HCT116 (cell line): ENCODE data around the gene USP3. TPM values are rescaled to one million over a fixed set of nuclear protein-coding genes. Genes with fewer than 3 reads are reported as not detected.
"Not testable (repeated sequence)": the region's sequence is repeated elsewhere in the genome, so short reads cannot be mapped to it uniquely, and the experiment has no call there.

Experiments
- ATAC-seq: fragments of 200-7000 bp; cut with Tn5 transposase; 2 replicates; pipeline ENCODE4 v1.9.1; 2020; ENCODE audit warnings: mild to moderate bottlenecking, moderate library complexity
- BruUV-seq: library from RNA; stranded (reverse); fragments of 400-500 nt; replicated peaks from 2 replicates; lab custom pipeline; 2021; lab: Mats Ljungman, UMichigan
- CTCF ChIA-PET: fragments of 300-600 bp; sonication (Branson Sonifier 250); formaldehyde crosslinking; loops from one replicate; lab custom pipeline; 2021; ENCODE audit warnings: antibody characterized with exemption; lab: Charles Lee
- POLR2A ChIA-PET: fragments of 300-600, 350-600 bp; sonication (Branson Sonifier 250); formaldehyde crosslinking; loops from one replicate; lab custom pipeline; 2021; ENCODE audit warnings: antibody characterized with exemption; lab: Charles Lee
- RAD21 ChIA-PET, 2 experiments: fragments of 300-600 bp; sonication (Branson Sonifier 250); formaldehyde crosslinking; loops; one replicate each; lab custom pipeline; 2023; ENCODE audit warnings: low total read pairs in 2 of 2; ENCODE audit not compliant: uncharacterized antibody in 2 of 2, unreplicated experiment in 2 of 2, low non-redundant PET in 1 of 2; lab: Charles Lee
- DNase-seq: peaks from one replicate; pipeline ENCODE4 v3.0.0-alpha.2; 2010; ENCODE audit warnings: low read depth, low spot score
- H2AFZ ChIP-seq: fragments of 200-600 bp; shearing (Covaris generic), sonication (generic); 2 replicates; pipeline ENCODE4 v1.6.1; 2017; ENCODE audit warnings: low read depth, mixed run types, mixed read lengths, antibody characterized with exemption, low read length; ENCODE audit not compliant: poor library complexity, severe bottlenecking
- H3K27ac ChIP-seq: 2 replicates; pipeline ENCODE4 v1.5.1; 2012; ENCODE audit warnings: low read depth, low read length
- H3K27me3 ChIP-seq: fragments of 200-600 bp; sonication (generic); 2 replicates; pipeline ENCODE4 v1.6.1; 2016; ENCODE audit warnings: mixed run types, low read length, mixed read lengths; ENCODE audit not compliant: insufficient read depth
- H3K36me3 ChIP-seq, 2 experiments: fragments of 200-500 bp in 1 of 2; fragments of 200-600 bp in 1 of 2; sonication (Bioruptor generic) in 1 of 2; sonication (generic) in 1 of 2; 2 replicates each; pipeline versions ENCODE4 v1.5.1 to v1.6.1; 2014 to 2016; ENCODE audit warnings: low read length in 2 of 2, inconsistent platforms in 1 of 2, mixed read lengths in 1 of 2, mixed run types in 1 of 2; ENCODE audit not compliant: insufficient read depth in 2 of 2, control insufficient read depth in 1 of 2
- H3K4me1 ChIP-seq, 2 experiments: fragments of 200-600 bp in 1 of 2; sonication (generic) in 1 of 2; 2 replicates each; pipeline versions ENCODE4 v1.5.1 to v1.6.1; 2012 to 2017; ENCODE audit warnings: low read length in 2 of 2, inconsistent platforms in 1 of 2, mild to moderate bottlenecking in 1 of 2, mixed read lengths in 1 of 2, mixed run types in 1 of 2, moderate library complexity in 1 of 2; ENCODE audit not compliant: insufficient read depth in 2 of 2, control insufficient read depth in 1 of 2
- H3K4me2 ChIP-seq: fragments of 200-600 bp; sonication (generic); 2 replicates; pipeline ENCODE4 v1.6.1; 2017; ENCODE audit warnings: mixed run types, low read length, mixed read lengths
- H3K4me3 ChIP-seq, 2 experiments: fragments of 200-600 bp in 1 of 2; sonication (generic) in 1 of 2; replicated peaks in 1 of 2; 2 replicates each; pipeline ENCODE4 v1.5.1; 2011 to 2016; ENCODE audit warnings: low read length in 2 of 2, control low read depth in 1 of 2, low read depth in 1 of 2, mild to moderate bottlenecking in 1 of 2, mixed read lengths in 1 of 2, mixed run types in 1 of 2
- H3K79me2 ChIP-seq: fragments of 200-600 bp; sonication (generic); 2 replicates; pipeline ENCODE4 v1.6.1; 2017; ENCODE audit warnings: mild to moderate bottlenecking, mixed run types, low read length, moderate library complexity, mixed read lengths; ENCODE audit not compliant: insufficient read depth
- H3K9ac ChIP-seq: fragments of 200-600 bp; sonication (generic); 2 replicates; pipeline ENCODE4 v1.6.1; 2016; ENCODE audit warnings: low read length, mixed read lengths
- H3K9me2 ChIP-seq: fragments of 200-600 bp; sonication (generic), shearing (Covaris generic); 2 replicates; pipeline ENCODE4 v1.6.1; 2017; ENCODE audit warnings: mixed run types, mild to moderate bottlenecking, moderate library complexity; ENCODE audit not compliant: insufficient read depth
- H3K9me3 ChIP-seq, 2 experiments: fragments of 200-500 bp in 1 of 2; fragments of 200-600 bp in 1 of 2; sonication (Bioruptor generic) in 1 of 2; sonication (generic) in 1 of 2; 2 replicates each; pipeline ENCODE4 v1.6.1; 2014 to 2017; ENCODE audit warnings: low read length in 2 of 2, mixed read lengths in 2 of 2, inconsistent platforms in 1 of 2, low read depth in 1 of 2, mild to moderate bottlenecking in 1 of 2, mixed run types in 1 of 2, moderate library complexity in 1 of 2; ENCODE audit not compliant: control insufficient read depth in 1 of 2, insufficient read depth in 1 of 2
- H4K20me1 ChIP-seq: fragments of 200-600 bp; sonication (generic), shearing (Covaris generic); 2 replicates; pipeline ENCODE4 v1.6.1; 2017; ENCODE audit warnings: mixed run types, mild to moderate bottlenecking, moderate library complexity; ENCODE audit not compliant: insufficient read depth
- ATF3 ChIP-seq: IDR thresholded peaks from 2 replicates; pipeline ENCODE4 v1.6.1; 2012
- EZH2phosphoT487 ChIP-seq: fragments of 200-600 bp; IDR thresholded peaks from 2 replicates; pipeline ENCODE4 v1.6.1; 2018; ENCODE audit warnings: antibody characterized with exemption, borderline replicate concordance
- POLR2A ChIP-seq: IDR thresholded peaks from 2 replicates; pipeline ENCODE4 v1.7.0; 2011; ENCODE audit warnings: borderline replicate concordance; ENCODE audit not compliant: insufficient read depth, insufficient read length; ENCODE audit errors: extremely low read depth
- RAD21 ChIP-seq: IDR thresholded peaks from 2 replicates; pipeline ENCODE4 v1.6.1; 2012; ENCODE audit warnings: low read depth, mild to moderate bottlenecking
- REST ChIP-seq: IDR thresholded peaks from 2 replicates; pipeline ENCODE4 v1.6.1; 2012; ENCODE audit warnings: low read depth
- SIN3A ChIP-seq: IDR thresholded peaks from 2 replicates; pipeline ENCODE4 v1.6.1; 2012; ENCODE audit warnings: low read depth
- SRF ChIP-seq: IDR thresholded peaks from 2 replicates; pipeline ENCODE4 v1.6.1; 2012; ENCODE audit warnings: low read depth
- TCF7L2 ChIP-seq: IDR thresholded peaks from 2 replicates; pipeline ENCODE4 v1.7.0; 2011; ENCODE audit warnings: borderline replicate concordance, inconsistent platforms; ENCODE audit not compliant: insufficient read depth, insufficient read length; ENCODE audit errors: extremely low read depth
- ZBTB33 ChIP-seq: IDR thresholded peaks from 2 replicates; pipeline ENCODE4 v1.6.1; 2011; ENCODE audit warnings: mild to moderate bottlenecking, low read length, moderate library complexity; ENCODE audit not compliant: insufficient replicate concordance; ENCODE audit errors: extremely low read depth
- intact Hi-C: fragments of 100-400 bp; cut with micrococcal nuclease; formaldehyde crosslinking; loops from 2 replicates; pipeline ENCODE4 v1.10.0; 2022
- total RNA-seq: library from RNA; stranded (reverse); gene quantifications from one replicate; pipeline ENCODE4 v1.2.1, GENCODE V29; 2021; ENCODE audit not compliant: unreplicated experiment

Gene USP3
- total RNA-seq, 1 experiment from 2014 or later = 61.6 TPM

- Histone ChIP-seq H3K4me2 (no peak overlapping the region), H4K20me1 (peaks cover 24% of the 10 kb centered on the region; the same call in 1 of the 2 replicates), H3K9me2 (no peaks in the 10 kb centered on the region), H2AFZ (no peak overlapping the region), H3K4me1 (no peaks in the 10 kb centered on the region), H3K27ac (no peak overlapping the region), H3K4me3 (no peak overlapping the region), H3K27me3 (no peaks in the 10 kb centered on the region), H3K9me3 (no peaks in the 10 kb centered on the region), H3K79me2 (peaks cover 95% of the 10 kb centered on the region), H3K9ac (no peak overlapping the region), H3K36me3 (no peaks in the 10 kb centered on the region)
- ATAC-seq (no peak), DNase-seq (no peak)
- ChIA-PET POLR2A (no interaction called here), RAD21 (no interaction called here), CTCF (interaction anchor here (0.9 kb wide), 1 partner anchor 10 kb away, joined by 3 read pairs; no protein-coding TSS in a partner anchor)
- no TSS peak for BruUV-seq
- intact Hi-C loops = no loop called here
- no peak for TF ChIP-seq EZH2phosphoT487
- TF ChIP-seq ATF3 = no peak
- TF ChIP-seq TCF7L2 = no peak
- no peak for TF ChIP-seq REST
- no peak for TF ChIP-seq ZBTB33
- TF ChIP-seq SIN3A = no peak
- TF ChIP-seq SRF = no peak
- no peak for TF ChIP-seq POLR2A
- TF ChIP-seq RAD21 = no peak
Observed at GRCh38 chr15:63532307-63532744, 27.9 kb downstream of the USP3 start.

GRCh38 chr15:63534888-63535287, 30.5 kb downstream of the USP3 start:
- H3K4me2 ChIP-seq, H3K9me2 ChIP-seq, RAD21 ChIA-PET, intact Hi-C loops, CTCF ChIA-PET, BruUV-seq, H2AFZ ChIP-seq, H3K27ac ChIP-seq, H3K9me3 ChIP-seq, H3K4me3 ChIP-seq, H3K27me3 ChIP-seq, ATAC-seq, H3K36me3 ChIP-seq, POLR2A ChIA-PET, H3K4me1 ChIP-seq, DNase-seq, H3K9ac ChIP-seq: not testable (repeated sequence)
- Histone ChIP-seq H3K79me2 (peaks cover 88% of the 10 kb centered on the region), H4K20me1 (peaks cover 21% of the 10 kb centered on the region; the same call in 1 of the 2 replicates)
